Prostate gland (tissue), 2 donors: ENCODE measurements around the gene PCDHGB5. TPM values are rescaled to one million over a fixed set of nuclear protein-coding genes. Genes with fewer than 3 reads are reported as not detected.
"Not testable (repeated sequence)": the region's sequence is repeated elsewhere in the genome, so short reads cannot be mapped to it uniquely, and the experiment has no call there.

Source experiments
- DNase-seq: peaks from one replicate; pipeline ENCODE4 v3.0.0-alpha.2; 2019; ENCODE audit warnings: low spot score
- H3K27ac ChIP-seq, 2 donors: fragments of 200-600 bp; sonication (generic); 2 replicates each; pipeline ENCODE4 v1.5.1; 2017 to 2019
- H3K27me3 ChIP-seq: fragments of 200-600 bp; sonication (generic); replicated peaks from 2 replicates; pipeline ENCODE4 v1.5.1; 2019; ENCODE audit not compliant: insufficient read depth
- H3K36me3 ChIP-seq, 2 donors: fragments of 200-600 bp; sonication (generic); 1 replicate in 1 of 2; 2 replicates in 1 of 2; pipeline versions ENCODE4 v1.5.1 to v1.8.1; 2017 to 2019
- H3K4me1 ChIP-seq: fragments of 200-600 bp; sonication (generic); replicated peaks from 2 replicates; pipeline ENCODE4 v1.5.1; 2019
- H3K4me3 ChIP-seq, 2 donors: fragments of 200-600 bp; sonication (generic); 2 replicates each; pipeline ENCODE4 v1.5.1; 2017 to 2019
- H3K9me3 ChIP-seq: fragments of 200-600 bp; sonication (generic); 2 replicates; pipeline ENCODE4 v1.5.1; 2017
- POLR2A ChIP-seq: fragments of 450-650 bp; IDR thresholded peaks from one replicate; pipeline ENCODE4 v1.6.1; 2016; ENCODE audit warnings: antibody characterized with exemption, mild to moderate bottlenecking
- POLR2AphosphoS5 ChIP-seq: sonication (generic); formaldehyde crosslinking; IDR thresholded peaks from one replicate; pipeline ENCODE4 v1.6.1; 2017; ENCODE audit warnings: antibody characterized with exemption
- WGBS: methylation state at CpG from one replicate; pipeline ENCODE4 v1.1.5; 2018; 5-methylcytosine and 5-hydroxymethylcytosine counted together
- intact Hi-C: fragments of 100-400 bp; cut with DNase I; formaldehyde crosslinking; loops from one replicate; pipeline ENCODE4 v1.14.2; 2022
- total RNA-seq, 2 donors: library from RNA; depleted of rRNA; stranded (reverse); fragments of >200 nt; gene quantifications; one replicate each; pipeline ENCODE4 v1.1.0, GENCODE V29; 2016
- TF ChIP-seq, protein P1 (sequence below), 4 experiments: fragments of 200-600 bp in 2 of 4; fragments of 450-650 bp in 2 of 4; sonication (generic) in 2 of 4; IDR thresholded peaks; 1 replicate in 3 of 4; 2 replicates in 1 of 4; pipeline ENCODE4 v1.5.1; 2016 to 2019; ENCODE audit warnings: antibody characterized with exemption in 4 of 4, mild to moderate bottlenecking in 2 of 4, moderate library complexity in 2 of 4

The PCDHGB5 gene
- total RNA-seq, 2 donors from 2014 or later, result 7.9 to 24.5 TPM

GRCh38 chr5:141417494-141418172, 19.9 kb downstream of the PCDHGB5 start, which contains the start of gene PCDHGB7:
TSS of gene PCDHGB7 (plus strand) at chr5:141417677. CDS start at chr5:141417860, 183 bp downstream.
- TF ChIP-seq, protein P1, sequence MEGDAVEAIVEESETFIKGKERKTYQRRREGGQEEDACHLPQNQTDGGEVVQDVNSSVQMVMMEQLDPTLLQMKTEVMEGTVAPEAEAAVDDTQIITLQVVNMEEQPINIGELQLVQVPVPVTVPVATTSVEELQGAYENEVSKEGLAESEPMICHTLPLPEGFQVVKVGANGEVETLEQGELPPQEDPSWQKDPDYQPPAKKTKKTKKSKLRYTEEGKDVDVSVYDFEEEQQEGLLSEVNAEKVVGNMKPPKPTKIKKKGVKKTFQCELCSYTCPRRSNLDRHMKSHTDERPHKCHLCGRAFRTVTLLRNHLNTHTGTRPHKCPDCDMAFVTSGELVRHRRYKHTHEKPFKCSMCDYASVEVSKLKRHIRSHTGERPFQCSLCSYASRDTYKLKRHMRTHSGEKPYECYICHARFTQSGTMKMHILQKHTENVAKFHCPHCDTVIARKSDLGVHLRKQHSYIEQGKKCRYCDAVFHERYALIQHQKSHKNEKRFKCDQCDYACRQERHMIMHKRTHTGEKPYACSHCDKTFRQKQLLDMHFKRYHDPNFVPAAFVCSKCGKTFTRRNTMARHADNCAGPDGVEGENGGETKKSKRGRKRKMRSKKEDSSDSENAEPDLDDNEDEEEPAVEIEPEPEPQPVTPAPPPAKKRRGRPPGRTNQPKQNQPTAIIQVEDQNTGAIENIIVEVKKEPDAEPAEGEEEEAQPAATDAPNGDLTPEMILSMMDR (IDR thresholded peaks at IDR 0.05), result peak in 3 of 4 experiments; percentile 33 to 80 (median 67)
- peak; percentile 53 for DNase-seq
- 9% methylated on average over 46 of the region's 47 CpGs for WGBS
- H3K27me3 ChIP-seq, H3K36me3 ChIP-seq, H3K9me3 ChIP-seq, H3K4me1 ChIP-seq: not testable (repeated sequence)
- peak within 1 kb of the TSS in 1 of 2 donors; percentile 36 for H3K27ac ChIP-seq
- peak within 1 kb of the TSS; percentile 23 to 30 for H3K4me3 ChIP-seq
- intact Hi-C loops, result loop anchor here (10.0 kb wide), 1 partner anchor 107 kb away; no protein-coding TSS in a partner anchor

DNA sequence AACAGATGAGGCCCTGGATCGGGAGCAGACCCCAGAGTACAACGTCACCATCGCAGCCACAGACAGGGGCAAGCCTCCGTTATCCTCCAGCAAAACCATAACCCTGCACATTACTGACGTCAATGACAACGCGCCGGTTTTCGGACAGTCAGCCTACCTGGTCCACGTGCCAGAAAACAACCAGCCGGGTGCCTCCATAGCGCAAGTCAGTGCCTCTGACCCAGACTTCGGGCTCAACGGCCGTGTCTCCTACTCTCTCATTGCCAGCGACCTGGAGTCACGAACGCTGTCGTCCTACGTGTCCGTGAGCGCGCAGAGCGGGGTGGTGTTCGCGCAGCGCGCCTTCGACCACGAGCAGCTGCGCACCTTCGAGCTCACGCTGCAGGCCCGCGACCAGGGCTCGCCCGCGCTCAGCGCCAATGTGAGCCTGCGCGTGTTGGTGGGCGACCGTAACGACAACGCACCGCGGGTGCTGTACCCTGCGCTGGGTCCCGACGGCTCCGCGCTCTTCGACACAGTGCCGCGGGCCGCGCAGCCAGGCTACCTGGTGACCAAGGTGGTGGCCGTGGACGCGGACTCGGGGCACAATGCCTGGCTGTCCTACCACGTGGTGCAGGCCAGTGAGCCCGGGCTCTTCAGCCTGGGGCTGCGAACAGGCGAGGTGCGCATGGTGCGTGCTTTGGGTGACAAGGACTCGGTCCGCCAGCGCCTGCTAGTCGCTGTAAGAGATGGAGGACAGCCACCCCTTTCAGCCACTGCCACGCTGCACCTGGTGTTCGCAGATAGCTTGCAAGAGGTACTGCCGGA, 21.5 kb downstream of the PCDHGB5 start:
- Histone ChIP-seq H3K4me1 (no peaks in the 10 kb centered on the region), H3K4me3 (no peak overlapping the region), H3K36me3 (no peaks in the 10 kb centered on the region), H3K27me3 (no peaks in the 10 kb centered on the region), H3K9me3 (no peaks in the 10 kb centered on the region), H3K27ac (no peak overlapping the region)
- 27% methylated on average over 71 of the region's 74 CpGs for WGBS
- TF ChIP-seq POLR2AphosphoS5 (no peak), POLR2A (no peak)
- TF ChIP-seq, protein P1 (IDR thresholded peaks at IDR 0.05), result no peak
- intact Hi-C loops, result loop anchor here (10.0 kb wide), 1 partner anchor 106 kb away; no protein-coding TSS in a partner anchor
- no peak for DNase-seq

- Histone ChIP-seq H3K4me1 (no peaks in the 10 kb centered on the region), H3K27me3 (no peaks in the 10 kb centered on the region), H3K27ac (no peak within 1 kb of the TSS), H3K36me3 (no peaks in the 10 kb centered on the region), H3K9me3 (no peaks in the 10 kb centered on the region), H3K4me3 (no peak within 1 kb of the TSS)
- TF ChIP-seq, protein P1 (IDR thresholded peaks at IDR 0.05), result peak in 3 of 4 experiments; percentile 25 to 49 (median 43)
- TF ChIP-seq POLR2AphosphoS5, result no peak
- intact Hi-C loops, result no loop called here
- 10% methylated on average over 42 of the region's 42 CpGs for WGBS
- no peak for DNase-seq
These were observed 23.2 kb downstream of the PCDHGB5 start, which contains the start of gene PCDHGA11 for GRCh38 chr5:141420855-141421488. TSS of gene PCDHGA11 (plus strand) at chr5:141421051. CDS start at chr5:141421228, 177 bp downstream.

DNA sequence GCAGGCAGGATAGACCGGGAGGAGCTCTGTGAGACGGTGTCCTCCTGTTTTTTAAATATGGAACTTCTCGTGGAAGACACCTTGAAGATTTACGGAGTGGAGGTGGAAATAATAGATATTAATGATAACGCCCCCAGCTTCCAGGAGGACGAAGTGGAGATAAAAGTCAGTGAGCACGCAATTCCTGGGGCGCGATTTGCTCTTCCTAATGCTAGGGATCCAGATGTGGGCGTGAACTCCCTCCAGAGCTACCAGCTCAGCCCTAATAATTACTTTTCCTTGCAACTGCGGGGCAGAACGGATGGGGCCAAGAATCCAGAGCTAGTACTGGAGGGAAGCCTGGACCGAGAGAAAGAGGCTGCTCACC, 23.7 kb downstream of the PCDHGB5 start:
- Histone ChIP-seq H3K4me3 (no peak overlapping the region), H3K27me3 (no peaks in the 10 kb centered on the region), H3K27ac (no peak overlapping the region), H3K9me3 (no peaks in the 10 kb centered on the region), H3K36me3 (no peaks in the 10 kb centered on the region), H3K4me1 (no peaks in the 10 kb centered on the region)
- 12% methylated on average over 13 of the region's 13 CpGs for WGBS
- DNase-seq, result no peak
- intact Hi-C loops, result no loop called here
- TF ChIP-seq POLR2AphosphoS5 (no peak), POLR2A (no peak)
- TF ChIP-seq, protein P1 (IDR thresholded peaks at IDR 0.05), result no peak
